ENCODE data around the gene SEC24C.
"Not testable (repeated sequence)": the region's sequence is repeated elsewhere in the genome, so short reads cannot be mapped to it uniquely, and the experiment has no call there.

Gene SEC24C, protein sequence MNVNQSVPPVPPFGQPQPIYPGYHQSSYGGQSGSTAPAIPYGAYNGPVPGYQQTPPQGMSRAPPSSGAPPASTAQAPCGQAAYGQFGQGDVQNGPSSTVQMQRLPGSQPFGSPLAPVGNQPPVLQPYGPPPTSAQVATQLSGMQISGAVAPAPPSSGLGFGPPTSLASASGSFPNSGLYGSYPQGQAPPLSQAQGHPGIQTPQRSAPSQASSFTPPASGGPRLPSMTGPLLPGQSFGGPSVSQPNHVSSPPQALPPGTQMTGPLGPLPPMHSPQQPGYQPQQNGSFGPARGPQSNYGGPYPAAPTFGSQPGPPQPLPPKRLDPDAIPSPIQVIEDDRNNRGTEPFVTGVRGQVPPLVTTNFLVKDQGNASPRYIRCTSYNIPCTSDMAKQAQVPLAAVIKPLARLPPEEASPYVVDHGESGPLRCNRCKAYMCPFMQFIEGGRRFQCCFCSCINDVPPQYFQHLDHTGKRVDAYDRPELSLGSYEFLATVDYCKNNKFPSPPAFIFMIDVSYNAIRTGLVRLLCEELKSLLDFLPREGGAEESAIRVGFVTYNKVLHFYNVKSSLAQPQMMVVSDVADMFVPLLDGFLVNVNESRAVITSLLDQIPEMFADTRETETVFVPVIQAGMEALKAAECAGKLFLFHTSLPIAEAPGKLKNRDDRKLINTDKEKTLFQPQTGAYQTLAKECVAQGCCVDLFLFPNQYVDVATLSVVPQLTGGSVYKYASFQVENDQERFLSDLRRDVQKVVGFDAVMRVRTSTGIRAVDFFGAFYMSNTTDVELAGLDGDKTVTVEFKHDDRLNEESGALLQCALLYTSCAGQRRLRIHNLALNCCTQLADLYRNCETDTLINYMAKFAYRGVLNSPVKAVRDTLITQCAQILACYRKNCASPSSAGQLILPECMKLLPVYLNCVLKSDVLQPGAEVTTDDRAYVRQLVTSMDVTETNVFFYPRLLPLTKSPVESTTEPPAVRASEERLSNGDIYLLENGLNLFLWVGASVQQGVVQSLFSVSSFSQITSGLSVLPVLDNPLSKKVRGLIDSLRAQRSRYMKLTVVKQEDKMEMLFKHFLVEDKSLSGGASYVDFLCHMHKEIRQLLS

DNA sequence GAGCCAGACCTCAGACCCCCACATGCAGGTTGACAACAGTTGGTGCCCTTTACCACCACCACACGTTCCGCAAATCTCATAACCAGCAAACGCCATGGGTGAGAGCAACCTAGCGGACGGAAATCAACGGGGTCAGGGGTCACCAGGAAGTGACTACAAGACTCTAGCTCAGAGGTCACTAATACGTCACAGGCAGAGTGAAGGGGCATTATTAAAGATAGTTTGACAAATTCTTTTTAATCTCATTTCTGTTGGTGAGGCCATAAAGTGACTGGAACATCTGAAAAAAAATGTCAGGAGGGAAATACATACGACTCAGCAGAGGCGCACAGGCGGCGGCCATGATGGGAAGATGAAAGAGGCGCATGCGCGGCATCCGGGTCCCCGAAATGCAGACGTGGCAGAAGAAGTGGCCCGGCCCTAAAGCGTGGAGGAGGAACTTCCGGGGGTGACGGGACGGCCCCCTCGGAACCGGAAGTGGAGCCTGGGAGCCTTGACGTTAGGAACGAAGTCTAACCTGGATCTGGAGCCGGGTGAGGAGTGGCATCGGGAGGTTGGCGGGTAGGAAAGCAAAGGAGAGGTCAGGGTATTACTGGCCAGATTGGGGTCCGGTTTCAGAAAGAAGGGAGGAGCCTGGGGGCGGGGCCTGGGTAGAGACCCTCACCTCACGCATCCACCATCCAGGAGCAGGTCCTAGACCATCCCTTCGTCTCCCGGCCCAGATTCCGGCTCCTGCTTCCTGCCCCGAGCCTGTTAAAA lies at the start of gene SEC24C:
Gene SEC24C (plus strand): TSS at position 468 of the 759 bp plus-strand sequence. CDS start 2,461 bp downstream, outside the sequence.
- peak; percentile 88 to 93 for DNase-seq (ENCODE audit: low read depth in 2 of 2, low spot score in 1 of 2)

DNA sequence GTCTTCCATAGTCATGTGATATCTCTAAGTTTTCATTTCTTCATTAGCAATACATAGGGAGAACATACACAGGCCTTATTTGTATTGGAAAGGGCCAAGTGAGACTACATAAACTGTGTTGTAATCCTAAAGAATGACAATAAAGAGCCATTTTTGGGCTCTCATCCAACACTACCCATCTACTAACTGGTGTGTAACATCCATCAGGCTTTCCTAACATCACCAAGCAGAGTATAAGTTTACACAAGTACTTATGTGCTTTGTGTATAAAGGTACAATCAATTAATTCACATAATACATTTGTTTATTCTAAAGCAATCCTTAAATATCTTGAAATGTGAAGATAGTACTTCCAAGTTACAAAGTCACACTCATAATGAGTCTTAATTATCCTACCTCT lies 48.9 kb upstream of the SEC24C start:
- DNase-seq (ENCODE audit: low read depth in 2 of 2, low spot score in 1 of 2), result not testable (repeated sequence)

DNA sequence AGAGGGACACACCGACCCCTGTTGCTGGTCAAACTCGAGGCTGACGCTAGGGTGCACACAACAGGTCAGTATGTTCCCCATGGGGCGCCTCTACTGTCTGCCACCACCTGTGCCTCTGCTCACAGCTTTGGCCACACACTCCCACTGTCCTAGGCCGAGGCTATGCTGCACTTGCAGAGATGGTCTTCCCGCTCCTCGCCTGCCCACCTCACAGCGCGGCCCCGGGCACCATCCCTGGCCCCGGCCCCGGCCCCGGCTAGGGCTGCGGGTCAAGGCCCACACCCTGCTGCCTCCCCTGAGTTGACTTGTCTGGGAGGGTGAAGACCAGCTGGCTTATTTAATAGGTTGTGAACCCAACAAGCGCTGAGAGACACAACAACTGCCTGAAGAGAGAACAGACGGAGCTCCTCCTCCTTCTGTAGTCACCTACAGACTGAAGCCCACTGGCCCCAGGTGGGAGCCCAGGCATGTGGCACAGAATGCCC lies 46.5 kb upstream of the SEC24C start, which contains the start of gene AGAP5:
Gene AGAP5 (minus strand): TSS at position 435 of the 485 bp plus-strand sequence. CDS start 354 bp downstream, at position 81.
- not testable (repeated sequence) for DNase-seq (ENCODE audit: low read depth in 2 of 2, low spot score in 1 of 2)

DNA sequence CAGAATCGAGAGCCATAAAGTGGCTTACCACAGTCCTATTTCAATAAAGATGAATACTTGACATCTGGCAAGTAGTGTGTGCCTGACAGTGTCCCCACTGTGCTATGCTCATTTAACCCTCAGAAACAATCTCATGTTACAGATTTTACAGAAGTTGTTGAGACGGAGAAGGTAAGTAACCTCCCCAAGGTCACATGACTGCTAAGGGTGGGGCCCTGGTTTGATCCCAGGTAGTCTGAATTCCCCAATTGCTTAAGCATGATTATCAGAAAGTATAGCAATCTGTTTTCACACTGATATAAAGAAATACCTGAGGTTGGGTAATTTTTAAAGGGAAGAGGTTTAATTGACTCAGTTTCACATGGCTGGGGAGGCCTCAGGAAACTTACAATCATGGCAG lies 45.4 kb upstream of the SEC24C start:
- not testable (repeated sequence) for DNase-seq (ENCODE audit: low read depth in 2 of 2, low spot score in 1 of 2)

DNA sequence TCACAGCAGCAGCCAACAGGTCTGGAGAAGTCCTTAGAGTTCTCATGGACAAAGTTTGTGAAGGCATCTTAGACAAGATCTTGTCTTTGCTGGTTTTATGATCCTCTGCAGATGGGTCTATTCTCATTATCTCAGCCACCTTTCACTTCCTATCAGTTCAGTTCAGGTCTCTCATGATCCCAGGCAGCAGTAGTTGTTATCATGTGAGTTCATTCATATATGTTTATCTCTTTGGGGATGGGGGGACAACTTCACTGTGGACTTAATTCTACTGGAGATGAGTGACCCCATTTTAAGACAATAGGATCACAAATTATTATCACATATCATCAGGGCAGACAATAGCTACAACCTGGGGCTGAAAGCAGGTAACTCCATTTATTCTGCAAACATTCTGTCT lies 40.2 kb upstream of the SEC24C start:
- not testable (repeated sequence) for DNase-seq (ENCODE audit: low read depth in 2 of 2, low spot score in 1 of 2)

DNA sequence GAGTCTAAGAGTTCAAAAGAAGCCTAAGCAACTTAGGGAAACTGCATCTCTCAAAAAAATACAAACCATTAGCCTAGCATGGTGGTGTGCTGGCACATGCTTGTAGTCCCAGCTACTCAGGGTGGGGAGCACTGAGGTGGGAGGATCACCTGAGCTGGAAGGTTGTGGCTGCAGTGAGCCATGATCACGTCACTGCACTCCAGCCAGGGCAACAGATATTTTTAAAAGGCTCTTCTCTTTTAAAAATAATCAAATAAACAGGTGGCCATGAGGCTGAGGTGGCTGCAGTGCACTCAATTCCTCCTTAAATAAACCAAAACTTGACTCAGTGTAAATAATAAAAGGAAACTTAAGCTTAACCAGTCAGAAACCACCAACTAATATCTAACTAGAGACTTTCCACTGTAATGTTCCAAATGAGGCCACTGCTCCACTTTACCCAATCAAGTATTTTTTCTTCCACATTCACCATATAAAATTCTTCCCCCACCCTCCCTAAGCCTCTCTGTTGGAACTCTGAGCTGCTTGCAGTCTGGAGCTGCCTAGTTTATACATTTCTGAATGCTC lies 38.6 kb upstream of the SEC24C start:
- not testable (repeated sequence) for DNase-seq (ENCODE audit: low read depth in 2 of 2, low spot score in 1 of 2)

DNA sequence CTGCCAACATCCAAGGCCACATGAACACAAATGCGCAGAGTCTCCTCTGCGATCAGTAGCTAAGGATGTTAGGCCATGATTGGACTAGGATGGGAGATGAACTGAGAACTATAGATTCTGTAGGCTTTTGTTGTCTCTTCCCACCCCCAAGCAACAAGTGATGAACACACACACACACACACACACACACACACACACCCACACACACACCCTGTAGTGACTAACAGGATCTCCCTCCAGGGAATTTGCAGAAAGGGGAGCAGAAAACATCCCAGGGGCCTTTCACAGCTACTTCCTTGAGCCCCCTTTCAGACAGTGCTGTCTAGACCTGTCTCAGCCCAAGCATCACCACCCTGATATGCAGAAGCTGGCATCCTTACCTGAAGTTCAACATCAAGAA lies 37.7 kb upstream of the SEC24C start:
- DNase-seq (ENCODE audit: low read depth in 2 of 2, low spot score in 1 of 2), result not testable (repeated sequence)

DNA sequence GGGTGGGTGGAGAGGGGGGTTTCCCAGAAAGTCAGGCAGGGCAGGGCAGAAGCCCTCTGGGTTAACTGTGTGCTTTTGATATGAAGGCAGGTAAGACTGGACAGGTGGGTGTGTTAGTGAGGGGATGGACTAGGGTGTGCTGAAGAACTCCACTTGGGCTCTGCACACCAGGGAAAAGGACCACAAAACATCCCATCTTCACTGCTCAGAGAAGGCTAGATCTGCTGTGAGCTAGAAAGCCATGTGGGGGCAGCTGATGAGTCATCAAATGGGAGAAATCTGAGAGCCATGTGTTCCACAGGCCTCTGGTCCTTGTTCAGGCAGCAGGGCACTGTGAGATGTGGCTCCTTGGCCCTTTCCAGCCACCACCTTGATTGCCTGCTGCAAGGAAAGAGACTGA lies 36.5 kb upstream of the SEC24C start:
- not testable (repeated sequence) for DNase-seq (ENCODE audit: low read depth in 2 of 2, low spot score in 1 of 2)

DNA sequence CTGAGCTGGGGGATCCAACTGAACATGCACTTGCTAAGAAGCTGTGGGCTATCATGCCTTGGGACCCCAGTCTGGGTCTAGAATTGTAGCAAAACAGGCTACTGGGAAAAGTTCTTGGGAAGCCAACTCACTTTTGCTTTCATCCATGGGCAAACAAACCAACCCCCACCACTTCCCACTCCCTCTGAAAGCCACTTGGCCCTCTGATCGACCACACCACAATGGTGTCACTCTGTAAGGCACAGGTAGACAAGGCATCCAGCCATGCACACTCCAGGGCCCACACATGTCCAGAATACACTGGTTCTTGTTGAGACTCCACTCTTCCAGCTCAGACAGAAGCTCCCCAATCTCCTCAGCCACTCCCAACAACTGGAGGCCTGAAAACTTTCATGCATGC lies 36.0 kb upstream of the SEC24C start:
- DNase-seq (ENCODE audit: low read depth in 2 of 2, low spot score in 1 of 2), result not testable (repeated sequence)

DNA sequence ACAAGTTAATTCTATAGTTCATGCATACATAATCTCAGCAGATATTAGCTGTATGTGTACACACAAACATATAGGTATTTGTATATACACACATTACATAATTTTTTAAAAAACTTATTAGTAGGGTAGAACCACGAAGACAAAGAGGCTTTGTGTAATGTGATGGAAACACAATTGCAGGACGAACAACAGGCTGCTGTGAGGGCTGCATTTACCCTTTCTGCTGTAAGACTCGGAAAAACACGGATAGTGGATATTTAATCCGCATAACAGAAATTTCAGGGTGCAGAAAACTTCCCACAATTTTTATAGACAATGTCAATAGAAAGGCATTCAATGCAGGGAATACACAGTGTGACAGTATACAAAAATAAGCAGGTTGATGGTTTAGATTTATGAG lies 32.5 kb upstream of the SEC24C start:
- DNase-seq (ENCODE audit: low read depth in 2 of 2, low spot score in 1 of 2), result not testable (repeated sequence)

DNA sequence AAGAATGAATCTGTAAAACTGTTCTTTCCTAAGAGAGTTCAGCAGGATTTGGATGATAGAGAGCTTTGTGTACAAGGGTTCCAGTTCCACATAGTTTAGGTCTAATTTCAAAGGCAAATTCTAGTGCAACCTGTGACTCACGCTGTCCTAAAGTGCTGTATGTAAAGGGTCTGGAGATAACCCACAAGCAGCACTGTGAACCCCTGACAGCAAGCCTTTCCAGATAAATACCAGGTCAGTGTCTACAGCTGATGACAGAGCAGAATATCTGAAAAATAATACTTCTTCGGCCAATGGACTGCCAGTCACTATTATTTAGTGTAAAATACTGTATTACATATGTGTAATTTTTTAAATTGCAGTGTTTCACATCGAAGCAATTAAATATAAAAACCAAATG lies 30.3 kb upstream of the SEC24C start:
- DNase-seq (ENCODE audit: low read depth in 2 of 2, low spot score in 1 of 2), result not testable (repeated sequence)

DNA sequence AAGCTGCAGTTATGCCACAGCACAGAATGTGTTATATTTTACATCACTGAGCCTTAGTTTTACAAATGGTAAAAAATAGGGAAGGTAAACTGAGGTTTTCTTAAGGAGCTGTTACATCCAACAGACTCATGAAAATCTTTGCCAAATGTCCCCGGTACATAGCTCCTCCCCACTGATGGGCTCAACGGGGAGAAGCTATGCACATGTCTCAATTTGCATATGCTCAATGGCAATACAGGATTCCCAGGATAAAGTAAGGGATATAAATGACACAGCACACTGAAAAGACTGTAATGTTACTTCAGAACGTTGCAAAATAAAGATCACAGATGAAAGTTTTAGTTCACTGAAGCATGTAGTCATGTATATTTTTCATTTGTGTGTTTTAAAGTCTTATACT lies 29.7 kb upstream of the SEC24C start:
- not testable (repeated sequence) for DNase-seq (ENCODE audit: low read depth in 2 of 2, low spot score in 1 of 2)

DNA sequence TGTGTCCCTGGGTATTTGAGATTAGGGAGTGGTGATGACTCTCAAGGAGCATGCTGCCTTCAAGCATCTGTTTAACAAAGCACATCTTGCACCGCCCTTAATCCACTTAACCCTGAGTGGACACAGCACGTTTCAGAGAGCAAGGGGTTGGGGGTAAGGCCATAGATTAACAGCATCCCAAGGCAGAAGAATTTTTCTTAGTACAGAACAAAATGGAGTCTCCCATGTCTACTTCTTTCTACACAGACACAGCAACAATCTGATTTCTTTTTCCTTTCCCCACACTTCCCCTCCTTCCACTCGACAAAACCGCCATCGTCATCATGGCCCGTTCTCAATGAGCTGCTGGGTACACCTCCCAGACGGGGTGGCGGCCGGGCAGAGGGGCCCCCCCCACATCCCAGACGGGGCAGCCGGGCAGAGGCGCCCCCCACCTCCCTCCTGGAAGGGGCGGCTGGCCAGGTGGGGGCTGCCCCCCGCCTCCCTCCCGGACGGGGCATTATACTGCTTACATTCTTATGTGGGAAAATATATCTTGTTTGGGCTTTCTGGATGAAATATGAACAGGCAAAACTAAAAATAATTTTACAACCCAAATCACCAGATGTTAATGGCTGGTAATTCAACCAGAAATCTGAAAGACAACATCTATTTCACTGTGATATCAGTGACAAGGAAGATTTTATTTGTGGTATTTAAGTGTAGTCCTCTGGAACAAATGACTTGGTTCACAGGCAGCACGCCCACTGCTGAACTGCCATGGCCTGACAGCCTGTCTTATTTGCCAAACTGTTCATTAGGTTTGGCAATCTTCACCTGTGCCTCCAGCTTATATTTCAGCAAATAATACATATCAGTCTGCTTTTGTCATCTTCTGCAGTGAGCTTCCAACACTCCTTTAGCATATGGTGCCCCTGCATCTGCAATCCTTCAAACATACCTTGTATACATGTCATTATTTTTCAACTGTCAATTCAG lies 28.7 kb upstream of the SEC24C start:
- DNase-seq (ENCODE audit: low read depth in 2 of 2, low spot score in 1 of 2), result not testable (repeated sequence)

DNA sequence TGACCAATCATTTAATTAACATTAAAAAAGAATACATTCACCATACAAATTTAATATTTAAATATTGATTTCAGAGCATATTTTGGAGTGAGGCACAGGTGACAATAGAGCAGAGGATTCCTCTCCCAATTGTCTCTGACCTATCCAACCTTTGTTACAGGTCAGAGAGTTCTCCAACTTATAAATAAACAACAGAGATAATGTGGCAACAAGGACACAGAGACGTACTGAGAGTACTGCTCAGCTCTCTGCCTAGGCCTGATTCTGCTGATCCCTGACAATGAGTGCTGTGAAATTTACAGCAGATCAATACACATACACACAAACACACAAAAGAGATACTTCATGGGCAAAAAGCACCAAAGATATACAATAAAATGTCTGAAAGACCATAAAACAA lies 27.9 kb upstream of the SEC24C start:
- no peak for DNase-seq (ENCODE audit: low read depth in 2 of 2, low spot score in 1 of 2)

DNA sequence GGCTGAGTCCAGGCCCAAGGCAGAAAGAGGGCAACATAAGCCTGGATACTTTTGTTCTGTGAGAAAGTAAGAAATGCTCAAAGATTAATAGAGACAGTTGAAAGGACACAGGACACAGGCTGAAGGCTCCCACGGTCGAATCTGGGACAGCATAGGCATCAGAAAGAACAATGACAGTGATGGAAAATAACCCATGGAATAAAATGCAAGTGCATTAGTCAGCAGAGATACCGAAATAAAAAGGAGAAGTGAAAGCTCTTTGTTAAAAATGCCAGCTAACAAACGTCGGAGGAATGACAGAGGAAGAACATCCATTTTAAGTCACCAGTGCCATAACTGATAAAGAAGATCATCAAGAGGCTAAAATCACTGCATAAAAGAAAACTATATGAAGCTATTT lies 26.6 kb upstream of the SEC24C start:
- DNase-seq (ENCODE audit: low read depth in 2 of 2, low spot score in 1 of 2), result no peak

DNA sequence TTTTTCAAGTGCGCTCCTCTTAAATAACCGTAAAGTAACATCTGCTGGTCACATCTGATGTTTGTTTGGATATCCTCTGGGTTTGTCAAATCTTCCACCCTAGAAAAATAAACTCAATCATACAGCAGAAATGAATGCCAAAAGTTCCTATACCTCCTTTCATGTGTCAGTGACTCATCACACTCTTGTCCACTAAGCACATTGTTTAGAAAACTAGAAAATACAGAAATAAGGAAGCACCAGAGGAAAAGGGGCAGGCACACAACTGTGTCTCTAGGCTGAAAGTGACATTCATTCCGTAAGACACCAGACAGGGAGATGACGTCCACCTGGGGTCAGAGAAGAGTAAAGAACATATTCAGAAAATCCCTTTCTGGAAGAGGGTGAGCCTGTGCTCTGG lies 23.6 kb upstream of the SEC24C start:
- DNase-seq (ENCODE audit: low read depth in 2 of 2, low spot score in 1 of 2), result not testable (repeated sequence)

DNA sequence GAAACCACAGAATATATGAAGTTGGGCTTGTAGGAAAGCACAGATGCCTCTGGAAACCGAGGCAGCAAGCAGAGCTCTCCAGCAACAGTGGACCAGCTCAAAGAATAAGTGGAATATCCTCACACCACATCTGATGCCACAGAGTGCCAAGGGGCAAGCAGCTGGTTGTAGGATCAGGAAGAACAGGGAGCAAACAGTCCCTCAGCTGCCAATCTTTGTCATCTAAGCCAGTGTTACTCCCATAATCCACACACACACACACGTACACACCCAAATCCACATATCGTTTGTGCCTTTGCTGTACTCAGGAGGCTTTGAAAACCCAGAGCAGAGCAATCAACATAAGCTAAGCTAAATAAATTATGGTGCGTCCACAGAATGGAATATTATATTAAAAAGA lies 20.7 kb upstream of the SEC24C start:
- DNase-seq (ENCODE audit: low read depth in 2 of 2, low spot score in 1 of 2), result no peak

DNA sequence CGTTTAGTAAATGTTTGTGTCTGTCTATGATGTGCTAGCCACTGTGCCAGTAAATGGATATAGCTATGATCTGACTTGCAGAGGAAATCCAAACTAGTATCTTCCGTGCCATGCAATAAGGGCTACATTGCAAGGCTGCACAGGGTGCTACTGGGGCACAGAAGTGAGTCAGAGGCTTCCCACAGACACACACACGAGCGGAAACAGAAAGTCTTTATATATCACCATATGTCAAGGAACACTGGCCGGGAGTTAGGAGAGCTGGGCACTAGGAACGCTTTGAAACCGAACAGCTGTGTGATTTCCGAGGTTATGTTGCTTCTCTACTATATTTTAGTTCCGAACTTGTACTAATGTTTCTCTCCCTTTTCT lies 14.4 kb upstream of the SEC24C start:
- DNase-seq (ENCODE audit: low read depth in 2 of 2, low spot score in 1 of 2), result not testable (repeated sequence)

All from stimulated activated CD8-positive, alpha-beta memory T cell treated with anti-CD3 and anti-CD28 coated beads, Interleukin-4, amount 100 ng/mL, for 1 hour (primary cell).